Neural progenitor cell (in vitro differentiated cells): ENCODE results near the gene DTX1. TPM values are rescaled to one million over a fixed set of nuclear protein-coding genes. Genes with fewer than 3 reads are reported as not detected.

Source experiments
- DNase-seq: peaks from one replicate; pipeline ENCODE4 v3.0.0-alpha.2; 2016; ENCODE audit warnings: low spot score
- H2AFZ ChIP-seq: fragments of 200-600 bp; sonication (generic); replicated peaks from 2 replicates; pipeline ENCODE4 v1.6.1; 2016; ENCODE audit warnings: antibody characterized with exemption
- H3F3A ChIP-seq: fragments of 200-600 bp; sonication (generic); 2 replicates; pipeline ENCODE4 v1.6.1; 2016; ENCODE audit warnings: antibody characterized with exemption, low read depth
- H3K27ac ChIP-seq: fragments of 200-600 bp; sonication (generic); 2 replicates; pipeline ENCODE4 v1.5.1; 2016; ENCODE audit warnings: mild to moderate bottlenecking
- H3K27me3 ChIP-seq: fragments of 200-600 bp; sonication (generic); 2 replicates; pipeline ENCODE4 v1.6.1; 2016; ENCODE audit warnings: mild to moderate bottlenecking, moderate library complexity
- H3K36me3 ChIP-seq: fragments of 200-600 bp; sonication (generic); 2 replicates; pipeline ENCODE4 v1.5.1; 2016
- H3K4me1 ChIP-seq: fragments of 200-600 bp; sonication (generic); 2 replicates; pipeline ENCODE4 v1.6.1; 2016; ENCODE audit warnings: mixed run types
- H3K4me2 ChIP-seq: fragments of 200-600 bp; sonication (generic); 2 replicates; pipeline ENCODE4 v1.6.1; 2016
- H3K4me3 ChIP-seq: fragments of 200-600 bp; sonication (generic); 2 replicates; pipeline ENCODE4 v1.5.1; 2016
- H3K79me2 ChIP-seq: fragments of 200-600 bp; sonication (generic); 2 replicates; pipeline ENCODE4 v1.6.1; 2016; ENCODE audit warnings: low read depth
- H3K9ac ChIP-seq: fragments of 200-600 bp; sonication (generic); 2 replicates; pipeline ENCODE4 v1.6.1; 2016
- H3K9me3 ChIP-seq: fragments of 200-600 bp; sonication (generic); 2 replicates; pipeline ENCODE4 v1.5.1; 2016; ENCODE audit warnings: low read depth
- H4K20me1 ChIP-seq: fragments of 200-600 bp; sonication (generic); 2 replicates; pipeline ENCODE4 v1.6.1; 2016; ENCODE audit warnings: low read depth
- H3K27ac Mint-ChIP-seq: 3 replicates; pipeline ENCODE4 v1.8.0; 2021; ENCODE audit warnings: mixed read lengths
- H3K27me3 Mint-ChIP-seq: 2 replicates; pipeline ENCODE4 v1.8.0; 2022; ENCODE audit warnings: low read depth, mild to moderate bottlenecking, inconsistent platforms, moderate library complexity, mixed read lengths; ENCODE audit not compliant: insufficient read depth
- H3K36me3 Mint-ChIP-seq: 3 replicates; pipeline ENCODE4 v1.8.0; 2021; ENCODE audit warnings: mixed read lengths
- H3K4me1 Mint-ChIP-seq: 3 replicates; pipeline ENCODE4 v1.8.0; 2021; ENCODE audit warnings: mixed read lengths
- H3K4me3 Mint-ChIP-seq: 3 replicates; pipeline ENCODE4 v1.8.0; 2021; ENCODE audit warnings: mild to moderate bottlenecking, moderate library complexity, mixed read lengths
- H3K9me3 Mint-ChIP-seq: 3 replicates; pipeline ENCODE4 v1.8.0; 2020; ENCODE audit warnings: mixed read lengths
- CTCF ChIP-seq: fragments of 200-600 bp; sonication (generic); IDR thresholded peaks from 2 replicates; pipeline ENCODE4 v1.5.1; 2017; ENCODE audit warnings: antibody characterized with exemption, mild to moderate bottlenecking
- EZH2 ChIP-seq: fragments of 200-600 bp; sonication (generic); IDR thresholded peaks from 2 replicates; pipeline ENCODE4 v1.6.1; 2017; ENCODE audit warnings: antibody characterized with exemption, mild to moderate bottlenecking, moderate library complexity
- EZH2phosphoT487 ChIP-seq: fragments of 200-600 bp; sonication (generic); IDR thresholded peaks from 2 replicates; pipeline ENCODE4 v1.6.1; 2017; ENCODE audit warnings: antibody characterized with exemption
- total RNA-seq: library from RNA; depleted of rRNA; stranded (reverse); fragments of >200 nt; gene quantifications from 2 replicates; pipeline ENCODE4 v1.2.3, GENCODE V29; 2015; ENCODE audit warnings: low replicate concordance

Gene DTX1
- total RNA-seq, 1 donor from 2014 or later = 0.49 TPM

- no peak for TF ChIP-seq EZH2
- no peak for TF ChIP-seq EZH2phosphoT487
- TF ChIP-seq CTCF = no peak
Measured at GRCh38 chr12:113021500-113021899, 35.0 kb upstream of the DTX1 start.

GRCh38 chr12:113022563-113023297, 33.8 kb upstream of the DTX1 start:
- H3K9me3 Mint-ChIP-seq = peaks cover 7% of the 10 kb centered on the region

More at GRCh38 chr12:113021500-113021899, 35.0 kb upstream of the DTX1 start:
- Histone ChIP-seq H3K4me3 (no peak overlapping the region), H4K20me1 (no peaks in the 10 kb centered on the region), H2AFZ (no peak overlapping the region), H3K36me3 (no peaks in the 10 kb centered on the region), H3K9ac (no peak overlapping the region), H3K9me3 (no peaks in the 10 kb centered on the region), H3K27me3 (no peaks in the 10 kb centered on the region), H3K79me2 (no peaks in the 10 kb centered on the region), H3F3A (no peaks in the 10 kb centered on the region), H3K27ac (no peak overlapping the region), H3K4me2 (no peak overlapping the region), H3K4me1 (peaks cover 5% of the 10 kb centered on the region)
- Mint-ChIP-seq H3K9me3 (peaks cover 1% of the 10 kb centered on the region), H3K27me3 (peaks cover 7% of the 10 kb centered on the region), H3K4me3 (no peak overlapping the region), H3K27ac (no peak overlapping the region), H3K4me1 (no peaks in the 10 kb centered on the region), H3K36me3 (no peaks in the 10 kb centered on the region)
- no peak for DNase-seq

GRCh38 chr12:113027726-113028125, 28.8 kb upstream of the DTX1 start:
- Mint-ChIP-seq H3K9me3 (peaks cover 7% of the 10 kb centered on the region), H3K4me1 (peaks cover 6% of the 10 kb centered on the region), H3K4me3 (no peak overlapping the region), H3K27me3 (peaks cover 7% of the 10 kb centered on the region), H3K36me3 (no peaks in the 10 kb centered on the region), H3K27ac (no peak overlapping the region)
- TF ChIP-seq CTCF (no peak), EZH2 (no peak), EZH2phosphoT487 (no peak)
- Histone ChIP-seq H3K4me1 (no peaks in the 10 kb centered on the region), H2AFZ (no peak overlapping the region), H3K27me3 (no peaks in the 10 kb centered on the region), H3K4me3 (no peak overlapping the region), H3K27ac (no peak overlapping the region), H3K9ac (no peak overlapping the region), H3K79me2 (no peaks in the 10 kb centered on the region), H3K9me3 (no peaks in the 10 kb centered on the region), H4K20me1 (no peaks in the 10 kb centered on the region), H3F3A (no peaks in the 10 kb centered on the region), H3K4me2 (no peak overlapping the region), H3K36me3 (no peaks in the 10 kb centered on the region)
- DNase-seq = no peak

More at GRCh38 chr12:113022563-113023297, 33.8 kb upstream of the DTX1 start:
- no peak overlapping the region for H3K27ac Mint-ChIP-seq
- Histone ChIP-seq H3K9ac (no peak overlapping the region), H3K79me2 (no peaks in the 10 kb centered on the region), H4K20me1 (no peaks in the 10 kb centered on the region), H3F3A (no peaks in the 10 kb centered on the region), H2AFZ (no peak overlapping the region), H3K4me3 (no peak overlapping the region), H3K9me3 (no peaks in the 10 kb centered on the region), H3K36me3 (no peaks in the 10 kb centered on the region), H3K4me2 (no peak overlapping the region), H3K27me3 (no peaks in the 10 kb centered on the region), H3K27ac (no peak overlapping the region), H3K4me1 (peaks cover 5% of the 10 kb centered on the region)
- TF ChIP-seq EZH2phosphoT487 = no peak
- TF ChIP-seq EZH2 = no peak
- no peak for TF ChIP-seq CTCF
- no peak for DNase-seq
- no peak overlapping the region for H3K4me3 Mint-ChIP-seq
- no peaks in the 10 kb centered on the region for H3K4me1 Mint-ChIP-seq
- peaks cover 7% of the 10 kb centered on the region for H3K27me3 Mint-ChIP-seq
- H3K36me3 Mint-ChIP-seq = no peaks in the 10 kb centered on the region
